NCI-H1436 treated with DMSO at 0.1 percent for 48 hours (cell line): Measurements from ENCODE around the gene GRHPR.
"Not testable (repeated sequence)": the region's sequence is repeated elsewhere in the genome, so short reads cannot be mapped to it uniquely, and the experiment has no call there.

Source experiments
- DNase-seq: peaks from one replicate; lab custom pipeline; 2025; lab: John Stamatoyannopoulos, UW

GRHPR gene

DNA sequence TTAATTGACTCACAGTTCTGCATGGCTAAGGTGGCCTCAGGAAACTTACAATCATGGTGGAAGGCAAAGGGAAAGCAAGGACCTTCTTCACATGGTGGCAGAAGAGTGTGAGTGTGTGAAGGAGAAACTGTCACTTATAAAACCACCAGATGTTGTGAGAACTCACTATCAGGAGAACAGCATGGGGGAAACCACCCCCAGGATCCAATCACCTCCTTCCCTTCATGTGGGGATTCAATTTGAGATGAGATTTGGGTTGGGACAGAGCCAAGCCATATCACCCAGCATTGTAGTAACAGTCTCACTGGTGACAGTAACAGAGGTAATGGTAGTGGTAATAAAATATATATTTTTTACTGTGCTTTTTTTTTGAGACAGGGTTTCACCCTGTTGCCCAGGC, 24.6 kb downstream of the GRHPR start:
- DNase-seq = no peak

DNA sequence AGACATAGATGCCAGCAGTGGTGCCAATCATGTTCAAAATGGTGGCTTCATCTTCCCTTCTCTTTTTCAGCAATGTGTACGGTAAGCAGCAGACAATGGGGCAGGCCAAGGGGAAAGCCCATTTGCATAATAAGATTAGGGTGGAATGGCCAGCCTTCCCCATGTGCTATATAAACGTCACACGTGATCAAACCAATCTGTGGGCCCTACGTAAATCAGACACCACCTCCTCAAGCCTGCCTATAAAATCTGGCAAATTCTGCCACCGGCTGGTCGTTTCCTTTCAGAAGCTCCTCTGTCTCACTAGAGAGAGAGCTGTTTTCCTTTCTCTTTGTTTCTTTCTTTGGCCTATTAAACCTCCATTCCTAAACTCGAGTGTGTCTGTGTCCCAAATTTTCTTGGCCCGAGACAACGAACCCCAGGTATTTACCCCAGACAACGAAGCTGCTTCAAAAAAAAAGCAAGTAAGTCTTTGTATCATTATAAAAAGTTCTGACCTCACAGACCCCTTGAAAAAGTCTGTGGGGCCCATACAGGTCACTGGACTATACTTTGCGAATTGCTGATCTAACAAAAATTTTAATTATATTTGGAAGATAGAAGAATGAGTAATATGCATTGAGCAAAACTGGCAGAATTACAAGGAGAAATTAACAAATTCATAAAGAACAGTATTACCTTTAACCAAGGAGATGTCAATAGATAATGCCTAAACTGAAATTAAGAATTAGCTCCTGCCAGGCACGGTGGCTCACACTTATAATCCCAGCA, 27.6 kb downstream of the GRHPR start:
- DNase-seq = no peak

DNA sequence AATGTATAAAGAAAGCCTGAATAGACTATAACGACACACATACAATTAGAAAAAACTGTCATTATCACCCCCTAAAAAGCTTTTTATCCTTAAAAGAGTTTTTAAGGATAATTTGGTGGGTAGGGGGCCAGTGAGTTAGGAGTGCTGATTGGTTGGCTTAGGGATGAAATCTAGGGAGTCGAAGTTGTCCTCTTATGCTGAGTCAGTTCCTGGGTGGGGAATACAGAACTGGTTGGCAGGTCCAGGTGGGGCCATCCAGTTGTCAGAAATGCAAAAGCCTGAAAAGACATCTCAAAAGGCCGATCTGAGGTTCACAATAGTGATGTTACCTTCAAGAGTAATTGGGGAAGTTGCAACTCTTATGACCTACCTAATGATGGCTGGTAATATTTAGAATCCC, 29.1 kb downstream of the GRHPR start:
- no peak for DNase-seq

DNA sequence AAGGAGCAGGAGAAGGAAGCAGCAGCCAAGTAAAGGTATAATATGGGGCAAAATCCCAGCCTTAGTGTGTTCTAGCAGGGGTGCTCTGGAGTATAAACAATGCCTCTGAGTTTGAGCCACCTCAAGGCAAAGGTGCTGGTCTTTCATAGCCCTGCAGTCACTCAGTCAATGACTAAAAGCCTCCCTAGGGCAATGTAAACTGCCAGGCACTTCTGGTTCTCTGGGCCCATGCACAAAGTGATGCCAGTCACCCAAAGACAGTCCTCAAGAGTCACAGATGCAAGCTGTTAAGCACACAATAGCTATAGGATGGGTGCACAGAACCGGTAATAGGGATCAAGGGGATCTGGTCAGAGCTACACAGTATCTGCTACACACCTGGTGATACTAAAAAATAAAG, 30.1 kb downstream of the GRHPR start:
- DNase-seq = no peak

DNA sequence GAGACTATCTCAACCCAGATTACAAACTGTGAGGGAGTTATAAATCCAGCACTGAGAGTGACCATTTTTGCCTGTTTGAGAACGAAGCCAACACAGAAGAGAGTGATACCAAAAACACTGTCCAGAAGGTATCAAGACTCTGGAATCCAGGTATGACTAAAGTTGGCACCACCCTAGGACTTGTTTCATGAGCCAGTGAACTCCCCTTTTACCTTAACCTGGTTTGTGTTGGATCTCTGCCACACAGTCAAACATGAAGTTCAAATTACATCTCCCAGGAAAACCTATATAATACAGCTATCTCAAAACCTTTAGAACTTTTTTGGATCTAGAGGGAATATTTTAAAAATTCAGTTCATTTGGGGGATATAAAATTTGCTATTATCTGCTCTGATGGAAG, 31.3 kb downstream of the GRHPR start:
- no peak for DNase-seq

DNA sequence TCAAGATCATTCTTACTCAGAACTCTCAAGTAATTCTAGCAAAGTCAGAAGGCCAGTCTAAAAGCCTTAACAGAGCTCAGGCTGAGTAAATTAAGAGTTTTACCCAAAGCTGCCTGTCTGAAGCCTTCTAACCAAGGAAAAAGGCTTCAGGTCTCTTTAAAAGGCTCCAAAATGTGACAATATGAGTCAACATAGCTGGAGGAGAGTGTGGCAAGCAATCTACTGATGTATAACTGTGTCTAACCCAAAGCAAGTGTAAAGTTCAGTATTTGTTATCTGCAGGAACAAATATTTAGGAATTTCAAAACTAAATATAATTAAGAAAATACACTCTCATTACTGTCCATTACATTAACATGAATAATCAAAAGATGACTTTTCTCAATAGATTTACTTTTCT, 31.7 kb downstream of the GRHPR start:
- no peak for DNase-seq

DNA sequence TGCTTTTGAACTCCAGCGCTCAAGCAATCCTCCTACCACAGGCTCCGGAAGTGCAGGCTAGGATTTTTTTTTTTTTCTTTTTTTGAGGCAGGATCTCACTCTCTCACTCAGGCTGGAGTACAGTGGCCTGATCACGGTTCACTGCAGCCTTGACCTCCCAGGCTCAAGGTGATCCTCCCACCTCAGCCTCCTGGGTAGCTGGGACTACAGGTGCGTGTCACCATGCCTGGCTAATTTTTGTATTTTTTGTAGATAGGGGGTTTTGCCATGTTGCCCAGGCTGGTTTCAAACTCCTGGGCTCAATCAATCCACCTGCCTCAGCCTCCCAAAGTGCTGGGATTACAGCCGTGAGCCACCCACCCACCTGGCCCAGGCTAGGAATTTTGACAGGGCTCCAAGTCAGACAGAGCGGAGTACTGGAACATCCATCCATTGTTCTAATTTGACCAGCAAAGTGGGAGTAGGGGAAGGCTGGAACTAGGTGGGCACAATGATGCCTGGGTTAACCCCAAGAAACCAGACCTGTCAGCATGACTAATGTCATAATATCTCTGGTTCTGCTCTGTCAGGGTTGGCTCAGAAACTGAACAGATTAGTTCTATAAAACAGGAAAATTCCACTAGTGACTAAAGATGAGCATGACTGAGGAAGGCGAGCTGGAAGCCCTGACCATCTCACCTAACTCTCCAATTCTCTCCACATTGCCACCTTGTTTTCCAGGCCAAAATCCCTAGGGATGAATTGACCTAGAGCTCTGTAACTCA, 33.6 kb downstream of the GRHPR start:
- no peak for DNase-seq

DNA sequence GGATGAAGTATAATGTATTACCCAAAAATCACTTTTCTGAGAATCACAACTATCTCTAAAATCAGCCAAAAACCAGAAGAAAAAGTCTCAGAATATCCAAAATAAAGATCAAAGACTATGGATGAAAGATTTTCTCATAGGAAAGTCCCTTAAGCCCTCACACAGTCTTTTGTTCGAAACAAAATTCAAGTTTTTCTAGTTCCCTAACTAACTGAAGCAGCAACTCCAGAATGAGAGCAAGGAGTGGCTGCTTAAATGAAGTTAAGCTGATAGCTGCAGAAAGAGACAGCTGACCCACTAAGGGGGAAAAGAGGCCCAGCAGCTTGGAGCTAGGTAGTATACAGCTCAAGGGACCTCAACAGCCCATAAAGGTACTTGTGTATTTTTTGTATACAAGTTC, 34.3 kb downstream of the GRHPR start:
- no peak for DNase-seq

DNA sequence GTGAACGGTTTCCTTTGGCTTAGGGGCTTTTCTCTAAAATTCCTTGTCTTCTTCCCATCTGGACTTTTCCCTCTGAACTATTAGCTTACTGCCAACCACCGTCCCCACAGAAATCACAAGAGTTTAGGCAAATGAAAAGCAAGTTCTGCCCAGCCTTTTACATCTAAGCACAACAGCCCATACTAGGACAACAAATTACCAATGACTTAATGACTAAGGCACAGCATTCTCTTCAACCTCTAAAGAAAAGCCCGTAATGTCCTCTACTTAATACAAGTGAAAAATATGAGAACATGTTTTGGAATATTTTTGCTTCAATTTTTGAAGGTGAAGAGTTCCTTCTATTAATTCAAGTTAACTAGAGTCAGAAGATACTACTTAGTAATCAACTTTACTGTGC, 41.5 kb downstream of the GRHPR start:
- no peak for DNase-seq

DNA sequence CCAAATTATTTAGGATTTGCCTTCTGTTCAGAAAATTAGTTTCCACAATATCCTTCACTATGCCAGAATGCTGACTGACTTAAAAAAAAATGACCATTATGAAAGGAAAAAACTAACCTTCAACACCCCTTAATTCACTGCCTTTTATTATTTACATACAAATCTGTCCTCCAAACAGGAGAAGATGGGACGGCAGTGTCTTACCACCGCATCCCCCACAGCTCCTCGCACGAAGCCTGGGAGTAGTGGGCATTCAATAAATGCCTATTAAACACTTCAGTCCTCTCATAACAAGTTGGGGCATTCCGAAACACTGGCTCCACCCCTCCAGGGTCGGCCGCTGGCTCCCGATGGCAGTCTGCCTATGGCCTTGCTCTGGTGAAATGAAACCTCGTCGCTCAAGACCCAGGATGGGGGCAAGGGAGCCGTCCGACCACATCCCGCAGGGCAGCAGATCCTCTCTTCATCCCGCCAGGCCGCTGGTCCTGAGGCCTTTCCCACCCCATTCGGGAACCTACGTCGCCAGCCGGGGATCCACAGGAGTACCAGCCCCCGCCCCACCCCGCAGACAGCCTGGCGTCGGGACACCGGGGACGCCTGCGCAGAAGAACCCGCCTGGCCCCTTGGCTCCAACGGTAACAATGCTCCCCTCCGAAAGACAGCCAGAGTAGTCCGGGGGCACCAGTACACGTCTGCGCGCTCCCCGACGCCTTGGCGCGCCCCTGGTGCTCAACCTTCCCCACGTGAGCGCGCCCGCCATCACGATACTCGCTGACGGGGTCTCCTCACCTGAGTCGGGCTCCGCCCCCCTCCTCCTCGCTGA, 42.1 kb downstream of the GRHPR start:
- DNase-seq = no peak

DNA sequence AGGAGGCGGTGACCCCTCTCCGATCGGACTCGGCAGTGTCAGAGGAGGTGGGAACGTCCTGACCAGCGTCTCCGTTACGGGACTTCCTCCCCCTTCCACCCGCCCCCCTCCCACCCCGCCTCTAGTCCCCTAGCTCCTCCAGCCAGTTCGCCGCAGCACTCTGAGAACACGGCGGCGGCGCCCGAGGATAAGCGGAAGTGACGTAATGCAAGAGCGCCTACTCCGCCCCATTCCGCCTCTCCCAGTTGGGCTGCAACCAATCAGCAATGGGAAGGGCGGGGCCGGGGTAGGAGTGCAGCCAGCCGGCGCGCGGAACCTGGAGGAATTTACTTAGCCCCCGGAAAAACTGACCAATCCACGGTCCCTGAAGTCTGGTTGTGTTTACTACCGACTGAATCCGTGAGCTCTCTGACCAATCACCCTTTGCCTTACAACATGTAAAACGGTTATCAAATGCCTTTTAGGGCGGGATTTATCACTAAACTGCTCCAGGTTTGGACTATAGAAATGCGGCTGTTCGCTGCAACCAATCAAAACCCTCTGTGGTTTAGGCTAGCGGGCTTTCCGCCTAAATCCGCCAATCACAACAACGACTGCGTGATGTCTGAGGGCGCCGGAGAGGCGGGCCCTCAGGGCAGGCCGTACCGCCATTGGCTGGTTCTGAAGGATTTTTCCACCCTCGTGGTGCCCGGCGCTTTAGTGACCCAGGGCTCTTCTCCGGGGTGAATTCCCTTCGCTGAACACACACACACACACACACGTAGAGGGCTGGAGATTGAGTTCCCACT, 42.9 kb downstream of the GRHPR start, which contains the start of gene ZBTB5:
TSS of gene ZBTB5 (minus strand) at position 202 of the 788 bp plus-strand sequence. CDS start 22,899 bp downstream, outside the sequence.
- DNase-seq = peak; percentile 100

DNA sequence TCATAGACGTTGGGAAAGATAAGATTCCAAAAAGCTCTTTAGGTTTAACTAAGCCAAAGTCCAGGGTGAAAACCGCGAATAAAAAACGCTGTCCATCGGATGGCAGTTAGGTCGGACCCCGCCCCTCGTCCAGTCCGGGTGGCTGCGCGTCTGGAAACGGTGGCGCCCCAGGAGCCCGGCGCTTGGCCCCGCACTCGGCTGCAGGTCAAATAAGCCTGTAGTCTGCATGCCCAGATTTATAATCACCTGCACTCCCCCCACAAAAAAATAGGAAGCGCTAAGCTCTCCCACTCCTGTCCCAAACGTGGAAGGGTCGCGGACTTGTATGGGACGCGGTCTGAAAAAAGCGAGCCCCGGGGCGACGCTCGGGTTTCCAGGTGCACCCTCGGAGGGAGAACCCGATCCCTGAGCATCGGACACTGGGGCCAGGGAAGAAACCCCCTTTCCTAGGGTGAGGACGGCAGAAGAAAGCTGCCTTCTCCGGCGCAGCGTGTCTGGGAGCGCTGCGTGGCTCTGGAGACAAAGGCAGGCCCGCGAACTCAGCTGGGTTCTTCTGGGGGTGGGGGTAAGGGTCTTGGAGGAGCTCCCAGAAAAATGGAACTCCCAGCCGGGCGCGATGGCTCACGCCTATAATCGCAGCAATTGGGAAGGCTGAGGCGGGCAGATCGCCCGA, 43.7 kb downstream of the GRHPR start:
- DNase-seq = no peak

DNA sequence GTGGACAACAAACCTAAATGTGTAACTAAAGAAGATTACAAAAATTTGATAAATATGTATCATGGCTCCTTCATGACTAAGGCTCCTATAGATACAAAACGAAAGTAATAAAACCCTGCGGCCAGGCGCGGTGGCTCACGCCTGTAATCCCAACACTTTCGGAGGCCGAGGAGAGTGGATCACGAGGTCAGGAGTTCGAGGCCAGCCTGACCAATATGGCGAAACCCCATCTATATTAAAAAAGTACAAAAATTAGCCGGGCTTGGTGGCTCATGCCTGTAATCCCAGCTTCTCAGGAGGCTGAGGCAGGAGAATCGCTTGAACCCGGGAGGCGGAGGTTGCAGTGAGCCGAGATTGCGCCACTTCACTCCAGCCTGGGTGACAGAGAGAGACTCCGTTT, 45.0 kb downstream of the GRHPR start:
- DNase-seq = not testable (repeated sequence)

DNA sequence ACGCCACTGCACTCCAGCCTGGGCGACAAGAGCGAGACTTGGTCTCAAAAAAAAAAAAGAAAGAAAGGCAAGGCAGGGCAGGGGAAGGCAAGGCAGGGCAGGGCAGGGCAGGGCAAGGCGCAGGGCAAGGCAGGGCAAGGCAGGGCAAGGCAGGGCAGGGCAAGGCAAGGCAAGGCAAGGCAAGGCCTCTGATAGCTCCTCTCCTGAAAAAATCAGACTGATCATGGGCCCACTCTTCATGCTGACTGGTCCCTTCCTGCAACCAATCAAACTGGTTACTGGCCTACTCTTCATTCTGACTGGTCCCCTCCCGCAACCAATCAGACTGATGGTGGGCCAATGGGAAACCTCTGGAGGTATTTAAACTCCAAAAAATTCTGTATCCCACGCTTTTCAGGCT, 46.1 kb downstream of the GRHPR start:
- DNase-seq = no peak

DNA sequence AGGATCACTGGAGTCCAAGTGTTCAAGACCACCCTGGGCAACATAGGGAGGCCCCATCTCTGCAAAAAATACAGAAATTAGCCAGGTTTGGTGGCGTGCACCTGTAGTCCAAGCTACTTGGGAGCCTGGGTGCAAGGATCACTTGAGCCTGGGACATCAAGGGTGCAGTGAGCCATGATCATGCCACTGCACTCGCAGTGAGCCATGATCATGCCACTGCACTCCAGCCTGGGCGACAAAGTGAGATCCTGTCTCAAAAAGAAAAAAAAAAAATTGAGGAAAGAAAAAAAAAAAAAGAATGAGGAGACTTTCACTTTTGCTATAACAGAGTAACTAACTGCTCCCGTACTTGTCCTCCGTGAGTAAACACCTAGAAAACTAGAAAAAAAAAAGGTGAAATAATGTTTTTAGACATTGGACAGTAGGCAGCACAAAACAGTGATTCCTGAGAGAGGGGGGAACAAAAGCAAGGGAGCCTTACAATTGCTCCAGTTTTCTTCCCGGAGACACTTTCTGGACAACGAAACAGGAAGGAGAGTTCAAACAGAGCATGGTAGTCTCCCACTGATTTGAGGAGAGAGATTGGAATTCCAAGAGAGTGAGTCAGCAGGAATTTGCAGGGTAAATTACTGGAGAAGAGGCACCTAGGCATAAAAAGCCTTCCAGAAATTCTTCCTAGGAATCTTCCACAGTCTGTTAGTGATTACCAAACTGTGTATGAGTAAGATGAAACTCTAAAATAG, 49.6 kb downstream of the GRHPR start:
- no peak for DNase-seq

DNA sequence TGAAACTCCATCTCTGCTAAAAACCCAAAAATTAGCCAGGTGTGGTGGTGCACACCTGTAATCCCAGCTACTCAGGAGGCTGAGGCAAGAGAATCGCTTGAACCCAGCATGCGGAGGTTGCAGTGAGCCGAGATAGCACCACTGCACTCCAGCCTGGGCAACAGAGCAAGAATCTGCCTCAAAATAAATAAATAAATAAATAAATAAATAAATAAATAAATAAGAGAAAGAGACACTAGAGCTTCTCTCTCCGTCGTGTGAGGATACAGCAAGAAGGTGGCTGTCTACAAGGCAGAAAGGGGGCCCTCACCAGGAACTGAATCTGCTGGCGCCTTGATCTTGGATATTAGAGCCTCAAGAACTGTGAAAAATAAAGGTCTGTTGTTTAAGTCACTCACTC, 51.5 kb downstream of the GRHPR start:
- not testable (repeated sequence) for DNase-seq

DNA sequence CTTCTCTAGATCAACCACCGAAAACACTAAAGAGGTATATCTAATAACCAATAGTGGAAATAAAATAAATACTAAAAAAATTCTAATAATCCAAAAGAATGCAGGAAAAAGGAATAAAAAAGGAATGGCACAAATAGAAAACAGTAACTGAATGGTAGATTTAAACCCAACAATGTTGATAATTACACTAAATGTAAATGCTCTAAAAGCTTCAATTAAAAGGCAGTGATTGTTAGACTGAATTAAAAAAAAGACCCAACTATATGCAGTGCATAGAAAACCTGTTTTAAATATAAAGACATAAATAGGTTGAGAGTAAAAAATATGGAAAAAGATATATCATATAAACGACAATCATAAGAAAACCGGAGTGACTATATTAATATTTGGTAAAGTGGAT, 51.9 kb downstream of the GRHPR start:
- DNase-seq = no peak

DNA sequence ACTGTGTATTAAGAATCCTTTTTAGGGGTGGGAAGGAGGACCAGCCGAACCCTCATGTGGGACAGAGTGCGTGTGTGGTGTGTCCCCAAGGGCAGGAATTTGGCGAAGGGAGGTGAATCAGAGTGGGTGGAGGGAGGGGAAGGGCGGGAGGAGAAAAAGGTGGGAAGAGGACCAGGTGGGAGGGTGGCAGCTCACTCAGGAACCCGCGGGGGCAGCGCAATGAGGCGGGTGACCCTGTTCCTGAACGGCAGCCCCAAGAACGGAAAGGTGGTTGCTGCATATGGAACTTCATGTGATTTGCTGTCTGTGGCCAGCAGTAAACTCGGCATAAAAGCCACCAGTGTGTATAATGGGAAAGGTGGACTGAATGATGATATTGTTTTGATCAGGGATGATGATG, 54.4 kb downstream of the GRHPR start:
- no peak for DNase-seq

DNA sequence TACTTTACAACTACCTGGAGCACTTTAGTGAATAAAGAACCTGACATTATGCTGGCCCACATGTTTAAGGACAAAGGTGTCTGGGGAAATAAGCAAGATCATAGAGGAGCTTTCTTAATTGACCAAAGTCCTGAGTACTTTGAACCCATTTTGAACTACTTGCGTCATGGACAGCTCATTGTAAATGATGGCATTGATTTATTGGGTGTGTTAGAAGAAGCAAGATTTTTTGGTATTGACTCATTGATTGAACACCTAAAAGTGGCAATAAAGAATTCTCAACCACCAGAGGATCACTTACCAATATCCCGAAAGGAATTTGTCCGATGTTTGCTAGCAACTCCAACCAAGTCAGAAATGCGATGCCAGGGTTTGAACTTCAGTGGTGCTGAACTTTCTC, 54.9 kb downstream of the GRHPR start:
- not testable (repeated sequence) for DNase-seq

DNA sequence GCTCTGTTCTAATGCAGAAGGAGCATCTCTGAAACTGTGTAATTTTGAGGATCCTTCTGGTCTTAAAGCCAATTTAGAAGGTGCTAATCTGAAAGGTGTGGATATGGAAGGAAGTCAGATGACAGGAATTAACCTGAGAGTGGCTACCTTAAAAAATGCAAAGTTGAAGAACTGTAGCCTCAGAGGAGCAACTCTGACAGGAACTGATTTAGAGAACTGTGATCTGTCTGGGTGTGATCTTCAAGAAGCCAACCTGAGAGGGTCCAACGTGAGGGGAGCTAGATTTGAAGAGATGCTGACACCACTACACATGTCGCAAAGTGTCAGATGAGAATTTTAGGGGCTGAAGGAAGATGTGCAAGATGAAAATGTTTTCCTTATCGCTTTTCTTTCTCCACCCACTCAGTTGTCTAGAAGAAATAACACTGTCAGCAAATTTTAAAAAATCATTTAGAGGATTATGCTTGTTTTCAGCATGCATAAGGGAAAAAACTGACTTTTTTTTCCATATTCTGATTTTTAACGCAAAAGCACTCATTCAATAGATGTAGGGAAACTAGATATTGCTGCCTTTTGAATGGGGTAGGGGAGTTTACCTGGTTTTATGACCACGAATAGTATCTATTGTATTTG, 55.6 kb downstream of the GRHPR start:
- DNase-seq = not testable (repeated sequence)
